ENCODE results near the gene CTCFL. TPM values are rescaled to one million over a fixed set of nuclear protein-coding genes. Genes with fewer than 3 reads are reported as not detected.

The CTCFL gene
- total and polyA plus RNA-seq, 4 donors = 0.05 to 0.08 (median 0.08) TPM; not detected in 1

DNA sequence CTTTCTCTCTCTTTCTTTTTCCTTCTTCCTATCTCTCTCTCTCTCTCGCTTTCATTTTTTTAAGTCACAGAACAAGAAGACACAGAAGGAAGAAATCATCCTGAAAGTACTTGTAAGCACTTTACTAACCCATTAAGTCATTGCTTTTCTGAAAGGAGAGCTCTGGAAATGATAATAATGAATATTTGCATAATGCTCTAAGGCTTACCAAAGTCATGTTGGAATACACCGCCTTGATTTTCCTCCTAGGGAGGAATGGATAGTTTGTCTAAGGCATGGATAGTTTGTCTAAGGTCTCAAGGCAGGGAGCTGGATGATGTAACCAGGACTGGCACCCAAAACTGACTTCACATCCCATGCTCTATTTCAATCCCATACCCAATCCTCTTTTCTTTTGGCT, 12.9 kb upstream of the CTCFL start:
- WGBS = 89% methylated on average over 2 of the region's 2 CpGs
- H3K27ac ChIP-seq (ENCODE audit: low read depth in 1 of 2, low read length in 2 of 2) = peak overlapping the region in 1 of 2 donors; percentile 91

DNA sequence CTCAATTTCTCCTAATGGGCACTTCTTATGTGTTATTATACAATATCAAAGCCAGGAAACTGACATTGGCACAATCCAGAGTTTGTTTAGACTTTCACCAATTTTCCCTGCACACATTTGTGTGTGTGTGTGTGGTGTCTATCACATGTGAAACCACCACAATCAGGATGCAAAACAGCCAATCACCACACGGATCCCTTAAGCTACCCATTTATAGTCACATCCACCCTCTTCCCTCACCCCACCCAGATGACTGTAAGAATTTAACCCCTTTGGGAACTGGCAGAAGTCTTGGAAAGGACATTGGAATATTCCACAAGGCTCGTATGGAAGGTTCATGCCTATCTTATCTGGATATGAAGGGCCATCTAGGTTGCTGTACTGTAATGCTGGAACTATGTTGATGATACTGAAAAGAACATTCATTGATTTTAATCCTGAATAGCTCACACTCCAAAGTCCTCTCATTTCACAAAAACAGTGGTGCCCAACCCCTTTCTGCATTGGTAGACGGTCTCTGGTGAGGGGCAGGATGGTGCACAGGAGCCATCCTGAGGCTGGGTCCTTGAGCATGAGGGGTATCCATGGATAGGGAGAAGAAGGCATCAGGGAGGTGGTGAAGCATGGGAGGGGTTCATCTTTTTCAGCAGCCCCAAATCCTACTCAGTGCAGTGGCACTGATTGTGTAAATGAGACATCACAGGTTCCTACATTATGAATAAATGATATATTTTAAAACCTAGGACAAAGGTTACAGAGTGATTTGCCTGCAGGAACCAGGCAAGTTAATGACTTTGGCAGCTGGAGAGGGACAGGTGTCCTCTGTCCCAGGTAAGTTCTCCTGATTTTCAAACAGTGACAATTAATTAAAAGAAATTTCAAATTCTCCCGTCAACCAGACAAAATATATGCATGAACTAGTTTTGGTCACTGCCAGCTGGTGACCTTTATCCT, 12.1 kb upstream of the CTCFL start:
- WGBS = 35% methylated on average over 4 of the region's 4 CpGs
- H3K4me1 ChIP-seq (ENCODE audit: control insufficient read depth in 4 of 4, insufficient read depth in 4 of 4, low read length in 3 of 4) = peaks cover 2 to 22% (median 14%) of the 10 kb centered on the region in 4 donors
- H3K36me3 ChIP-seq (ENCODE audit: control insufficient read depth in 4 of 4, insufficient read depth in 3 of 4, low read depth in 1 of 4, low read length in 3 of 4) = no peaks in the 10 kb centered on the region
- peak overlapping the region in 1 of 2 donors; percentile 53 for H3K9ac ChIP-seq (ENCODE audit: low read depth in 1 of 2, low read length in 2 of 2)
- no peak overlapping the region for H3K4me3 ChIP-seq (ENCODE audit: low read depth in 1 of 3, low read length in 3 of 3)
- H3K27me3 ChIP-seq (ENCODE audit: control insufficient read depth in 4 of 4, insufficient read depth in 4 of 4, low read length in 3 of 4) = no peaks in the 10 kb centered on the region
- no peak for DNase-seq (ENCODE audit: low spot score)
- H3K27ac ChIP-seq (ENCODE audit: low read depth in 1 of 2, low read length in 2 of 2) = peak overlapping the region; percentile 77 to 91
- no peak for TF ChIP-seq FOXA1 (IDR thresholded peaks at IDR 0.05)
- peak; percentile 80 for TF ChIP-seq SP1 (IDR thresholded peaks at IDR 0.05)
- peak; percentile 47 for TF ChIP-seq RXRA (IDR thresholded peaks at IDR 0.05)
- TF ChIP-seq RAD21 (IDR thresholded peaks at IDR 0.05) = peak in 1 of 2 donors; percentile 34
- TF ChIP-seq HNF4A (conservative IDR thresholded peaks at IDR 0.05) = peak; percentile 71 to 83
- TF ChIP-seq YY1 (IDR thresholded peaks at IDR 0.05) = peak; percentile 38
- no peak for TF ChIP-seq NR2F2 (IDR thresholded peaks at IDR 0.05)
- peak; percentile 54 for TF ChIP-seq HNF4G (IDR thresholded peaks at IDR 0.05)
- H3K9me3 ChIP-seq (ENCODE audit: control insufficient read depth in 4 of 4, low read length in 3 of 4) = no peaks in the 10 kb centered on the region

More for the DNA sequence above, 12.9 kb upstream of the CTCFL start:
- Histone ChIP-seq H3K27me3 (ENCODE audit: control insufficient read depth in 4 of 4, insufficient read depth in 4 of 4, low read length in 3 of 4) (no peaks in the 10 kb centered on the region), H3K4me3 (ENCODE audit: low read depth in 1 of 3, low read length in 3 of 3) (no peak overlapping the region), H3K36me3 (ENCODE audit: control insufficient read depth in 4 of 4, insufficient read depth in 3 of 4, low read depth in 1 of 4, low read length in 3 of 4) (no peaks in the 10 kb centered on the region), H3K9me3 (ENCODE audit: control insufficient read depth in 4 of 4, low read length in 3 of 4) (no peaks in the 10 kb centered on the region), H3K4me1 (ENCODE audit: control insufficient read depth in 4 of 4, insufficient read depth in 4 of 4, low read length in 3 of 4) (peaks cover 0 to 17% (median 12%) of the 10 kb centered on the region in 4 donors), H3K9ac (ENCODE audit: low read depth in 1 of 2, low read length in 2 of 2) (no peak overlapping the region)
- no peak for DNase-seq (ENCODE audit: low spot score)
- TF ChIP-seq NR2F2 (IDR thresholded peaks at IDR 0.05) = no peak
- TF ChIP-seq MAX (IDR thresholded peaks at IDR 0.05) = no peak
- no peak for TF ChIP-seq CTCF (IDR thresholded peaks at IDR 0.05; ENCODE audit: low read depth, low read length, missing input control)
- TF ChIP-seq EGR1 (IDR thresholded peaks at IDR 0.05; ENCODE audit: low read depth in 2 of 2) = no peak
- TF ChIP-seq, protein P1, sequence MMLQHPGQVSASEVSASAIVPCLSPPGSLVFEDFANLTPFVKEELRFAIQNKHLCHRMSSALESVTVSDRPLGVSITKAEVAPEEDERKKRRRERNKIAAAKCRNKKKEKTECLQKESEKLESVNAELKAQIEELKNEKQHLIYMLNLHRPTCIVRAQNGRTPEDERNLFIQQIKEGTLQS (IDR thresholded peaks at IDR 0.05) = no peak
- TF ChIP-seq HNF4G (IDR thresholded peaks at IDR 0.05) = no peak
- no peak for TF ChIP-seq RXRA (IDR thresholded peaks at IDR 0.05)
- no peak for TF ChIP-seq HNF4A (conservative IDR thresholded peaks at IDR 0.05)
- no peak for TF ChIP-seq YY1 (IDR thresholded peaks at IDR 0.05)
- no peak for TF ChIP-seq ZBTB33 (IDR thresholded peaks at IDR 0.05)
- TF ChIP-seq FOXA1 (IDR thresholded peaks at IDR 0.05) = no peak
- TF ChIP-seq RAD21 (IDR thresholded peaks at IDR 0.05) = no peak

Data from liver (tissue), 9 donors.